SH-SY5Y (cell line): ENCODE results near the gene ARHGAP21.

Experiments used
- GATA2 ChIP-seq: IDR thresholded peaks from 2 replicates; pipeline ENCODE4 v1.6.1; 2011; ENCODE audit warnings: mild to moderate bottlenecking, low read depth, low read length
- GATA3 ChIP-seq: IDR thresholded peaks from 2 replicates; pipeline ENCODE4 v1.6.1; 2011; ENCODE audit warnings: low read depth, mild to moderate bottlenecking, low read length, moderate library complexity

DNA sequence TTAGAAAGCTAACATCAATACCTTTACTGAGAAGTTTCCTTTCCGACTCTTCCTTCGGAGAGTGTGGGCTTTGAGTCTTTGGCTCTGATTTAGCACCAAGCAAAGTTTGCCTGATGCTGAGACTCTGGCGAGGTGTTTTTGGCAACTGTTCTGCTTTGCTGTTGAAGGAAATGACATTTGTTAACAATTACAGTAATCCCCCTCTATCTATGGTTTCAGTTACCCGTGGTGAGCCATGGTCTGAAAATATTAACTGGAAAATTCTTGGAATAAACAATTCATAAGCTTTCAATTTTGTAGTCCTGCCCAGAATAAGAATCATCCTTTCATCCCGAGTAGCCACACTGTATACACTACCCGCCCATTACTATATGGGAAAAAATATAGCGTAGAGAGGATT, 126.3 kb downstream of the ARHGAP21 start:
- no peak for TF ChIP-seq GATA2
- no peak for TF ChIP-seq GATA3
